Measurements from ENCODE around the gene MZT2A.
"Not testable (repeated sequence)": the region's sequence is repeated elsewhere in the genome, so short reads cannot be mapped to it uniquely, and the experiment has no call there.

MZT2A gene

DNA sequence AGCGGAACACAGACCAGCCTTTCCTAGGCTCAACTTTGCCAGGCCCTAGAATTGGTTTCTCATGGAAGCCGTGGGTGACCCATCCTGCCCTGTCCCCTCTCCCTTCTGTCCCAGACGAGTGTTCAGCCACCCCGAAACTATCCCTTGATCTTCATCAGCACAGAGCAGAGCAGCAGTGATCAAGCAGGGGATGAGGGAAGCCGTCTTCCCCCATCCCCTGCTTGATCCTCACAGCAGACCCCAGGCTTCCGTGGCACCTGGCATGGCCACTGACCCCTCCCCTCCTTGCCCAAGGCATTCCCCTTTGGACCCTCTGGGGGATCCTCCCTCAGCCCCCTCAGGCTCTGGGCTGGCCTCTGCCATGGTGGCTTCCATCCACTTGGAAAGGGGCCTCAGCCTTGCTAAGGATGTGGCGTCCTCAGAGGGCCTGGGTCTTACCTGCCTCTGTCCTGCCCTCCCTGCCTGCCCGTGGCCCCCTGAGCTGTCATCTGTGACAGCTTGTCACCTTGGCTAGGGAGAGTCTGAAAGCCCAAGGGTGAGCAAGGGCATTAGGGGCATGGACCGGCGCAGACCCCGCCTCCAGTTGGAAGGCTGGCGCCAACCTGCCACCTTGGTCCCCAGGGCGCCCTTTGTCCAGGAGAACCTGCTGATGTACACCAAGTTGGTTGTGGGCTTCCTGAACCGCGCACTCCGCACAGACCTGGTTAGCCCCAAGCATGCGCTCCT, 25.1 kb upstream of the MZT2A start:
- Histone ChIP-seq H3K27ac (no peak overlapping the region), H3K27me3 (no peaks in the 10 kb centered on the region), H3K4me3 (no peak overlapping the region), H3K36me3 (peaks cover 29 to 57% (median 34%) of the 10 kb centered on the region in 11 experiments), H3K4me2 (no peak overlapping the region), H4K20me1 (peaks cover 0 to 59% (median 45%) of the 10 kb centered on the region in 11 experiments; a peak in 20 of 22 replicates), H3K9me3 (replicated peaks in 1 of 11) (no peaks in the 10 kb centered on the region), H3K4me1 (peaks cover 21 to 45% (median 32%) of the 10 kb centered on the region in 10 experiments), H3K9ac (no peak overlapping the region)
- TF ChIP-seq Cebpa-rat (IDR thresholded peaks at IDR 0.05), result no peak

DNA sequence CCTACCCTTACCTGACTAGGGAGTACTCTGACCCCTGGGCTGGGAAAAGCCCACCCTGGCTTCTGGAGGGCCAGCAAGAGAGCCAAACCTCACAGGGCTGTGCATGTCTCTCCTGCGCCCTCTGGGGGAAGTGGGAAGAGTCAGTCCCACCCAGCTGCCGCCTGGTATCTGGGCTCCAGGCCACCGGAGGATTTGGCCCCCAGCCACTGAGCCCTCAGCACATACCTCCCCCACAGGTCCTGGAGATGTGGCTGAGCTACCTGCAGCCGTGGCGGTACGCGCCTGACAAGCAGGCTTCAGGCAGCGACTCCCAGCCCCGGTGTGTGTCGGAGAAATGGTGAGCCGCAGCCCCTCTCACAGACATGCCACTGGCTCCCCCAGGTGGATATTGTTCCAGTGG, 24.4 kb upstream of the MZT2A start:
- not testable (repeated sequence) for H3K4me3 ChIP-seq; H3K9ac ChIP-seq; H3K9me3 ChIP-seq (replicated peaks in 1 of 11); H3K4me2 ChIP-seq; H3K27ac ChIP-seq; H3K27me3 ChIP-seq
- Histone ChIP-seq H3K4me1 (peaks cover 21 to 50% (median 34%) of the 10 kb centered on the region in 10 experiments), H4K20me1 (peaks cover 0 to 60% (median 51%) of the 10 kb centered on the region in 11 experiments; a peak in 20 of 22 replicates), H3K36me3 (peaks cover 29 to 53% (median 34%) of the 10 kb centered on the region in 11 experiments)

DNA sequence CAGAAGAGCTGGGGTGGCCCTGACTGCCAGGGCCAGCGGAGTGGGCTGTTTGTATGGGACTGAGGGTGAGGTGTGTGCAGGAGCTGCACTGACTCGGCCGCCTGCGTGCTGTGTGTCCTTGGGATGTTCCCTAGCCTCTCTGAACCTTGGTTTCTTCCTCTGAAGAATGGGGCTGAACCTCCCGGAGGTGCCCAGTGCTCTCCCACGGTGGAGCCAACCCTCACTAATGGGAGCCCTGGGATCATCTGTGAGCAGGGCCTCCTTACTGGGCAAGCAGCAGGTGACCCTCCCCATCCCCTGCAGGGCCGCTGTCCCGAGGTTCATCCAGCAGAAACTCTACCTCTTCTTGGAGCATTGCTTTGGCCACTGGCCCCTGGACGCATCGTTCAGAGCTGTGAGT, 23.8 kb upstream of the MZT2A start:
- Histone ChIP-seq H3K27ac (no peak overlapping the region), H3K9me3 (replicated peaks in 1 of 11) (no peaks in the 10 kb centered on the region), H3K4me1 (peaks cover 21 to 53% (median 35%) of the 10 kb centered on the region in 10 experiments), H3K9ac (no peak overlapping the region), H3K4me3 (no peak overlapping the region), H3K27me3 (no peaks in the 10 kb centered on the region), H3K36me3 (peaks cover 29 to 54% (median 33%) of the 10 kb centered on the region in 11 experiments), H4K20me1 (peaks cover 0 to 63% (median 53%) of the 10 kb centered on the region in 11 experiments; a peak in 20 of 22 replicates), H3K4me2 (peak overlapping the region in 5 of 11 experiments; percentile 30 to 91 (median 53); a peak in 8 of 22 replicates)
- TF ChIP-seq Cebpa-rat (IDR thresholded peaks at IDR 0.05), result no peak

GRCh38 chr2:131515235-131515634, 23.0 kb upstream of the MZT2A start:
- H3K4me3 ChIP-seq; H3K27me3 ChIP-seq; H3K9ac ChIP-seq; H3K9me3 ChIP-seq (replicated peaks in 1 of 11): not testable (repeated sequence)
- peak overlapping the region in 8 of 11 experiments; percentile 79 to 91 (median 86); a peak in 14 of 22 replicates for H3K4me2 ChIP-seq
- peaks cover 22 to 47% (median 28%) of the 10 kb centered on the region in 11 experiments for H3K36me3 ChIP-seq
- H4K20me1 ChIP-seq, result peaks cover 0 to 70% (median 54%) of the 10 kb centered on the region in 11 experiments; a peak in 20 of 22 replicates
- H3K4me1 ChIP-seq, result peaks cover 21 to 55% (median 36%) of the 10 kb centered on the region in 10 experiments
- H3K27ac ChIP-seq, result 0 out of 22 replicates have a peak overlapping the region, but pooled peaks of 2 of the 11 experiments have one; percentile 21 to 22

- H3K9me3 ChIP-seq (replicated peaks in 1 of 11); H3K27me3 ChIP-seq; H3K4me3 ChIP-seq: not testable (repeated sequence)
- Histone ChIP-seq H4K20me1 (peaks cover 0 to 71% (median 54%) of the 10 kb centered on the region in 11 experiments; a peak in 20 of 22 replicates), H3K36me3 (peaks cover 22 to 47% (median 24%) of the 10 kb centered on the region in 11 experiments), H3K27ac (peak overlapping the region in 9 of 11 experiments; percentile 8 to 61 (median 27); a peak in 8 of 22 replicates), H3K4me1 (peaks cover 21 to 59% (median 38%) of the 10 kb centered on the region in 10 experiments), H3K4me2 (peak overlapping the region; percentile 67 to 91 (median 86)), H3K9ac (peak overlapping the region in 6 of 11 experiments; percentile 28 to 61 (median 57); a peak in 5 of 22 replicates)
These were observed 22.4 kb upstream of the MZT2A start for GRCh38 chr2:131514408-131515166.

DNA sequence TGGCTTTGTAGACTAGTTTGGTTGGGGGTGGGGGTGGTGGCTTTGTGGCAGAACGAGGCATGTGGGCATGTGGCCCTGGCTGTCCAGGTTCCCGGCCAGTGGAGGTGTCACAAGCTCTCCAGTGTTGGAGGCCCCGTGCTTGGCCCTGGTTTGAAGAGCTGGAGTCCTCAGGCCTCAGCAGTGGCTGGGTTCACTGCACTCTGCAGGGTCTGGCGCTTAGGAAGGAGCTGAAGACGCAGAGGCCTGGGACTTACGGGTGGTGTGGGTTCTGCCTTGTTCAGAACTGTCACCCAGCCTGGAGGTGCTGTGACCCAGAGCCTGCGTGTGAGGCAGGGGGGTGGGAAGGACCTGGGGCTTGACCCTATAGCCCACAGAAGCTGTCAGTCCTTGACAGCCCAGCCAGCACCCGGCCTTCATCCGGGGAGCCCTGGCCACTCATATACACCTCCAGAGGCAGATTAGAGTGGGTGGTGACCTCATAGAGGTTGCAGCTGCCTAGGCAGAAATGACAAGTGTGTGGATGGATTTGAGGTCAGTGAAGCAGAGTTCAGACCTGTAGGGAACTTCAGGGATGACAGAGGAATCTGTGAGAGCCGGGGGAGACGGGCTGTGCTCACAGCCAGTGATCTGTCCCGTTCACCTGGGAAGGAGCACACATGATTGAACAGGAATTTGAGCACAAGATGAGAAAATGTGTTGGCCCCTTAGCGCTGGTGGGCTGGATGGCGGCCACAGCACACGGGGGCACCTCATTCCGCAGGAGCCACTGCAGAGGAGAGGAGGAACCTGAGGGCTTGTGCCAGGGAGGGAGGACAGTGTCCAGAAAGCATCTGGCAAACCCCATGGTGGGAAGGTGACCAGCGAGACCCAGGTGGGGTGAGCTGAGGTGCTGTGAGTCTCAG, 20.0 kb upstream of the MZT2A start:
- not testable (repeated sequence) for H3K9ac ChIP-seq; H3K27me3 ChIP-seq; H3K4me3 ChIP-seq; H3K27ac ChIP-seq; H3K9me3 ChIP-seq (replicated peaks in 1 of 11)
- peaks cover 0 to 67% (median 52%) of the 10 kb centered on the region in 11 experiments; a peak in 20 of 22 replicates for H4K20me1 ChIP-seq
- H3K36me3 ChIP-seq, result peaks cover 18 to 45% (median 26%) of the 10 kb centered on the region in 11 experiments
- H3K4me2 ChIP-seq, result peak overlapping the region in 7 of 11 experiments; percentile 67 to 91 (median 81); a peak in 7 of 22 replicates
- peaks cover 21 to 61% (median 38%) of the 10 kb centered on the region in 10 experiments for H3K4me1 ChIP-seq

- not testable (repeated sequence) for H3K27me3 ChIP-seq; H3K27ac ChIP-seq; H3K9ac ChIP-seq; H3K9me3 ChIP-seq (replicated peaks in 1 of 11); H3K4me3 ChIP-seq
- Histone ChIP-seq H3K4me1 (peaks cover 21 to 59% (median 38%) of the 10 kb centered on the region in 10 experiments), H3K4me2 (peak overlapping the region in 1 of 11 experiments; percentile 25; a peak in 1 of 22 replicates), H4K20me1 (peaks cover 0 to 60% (median 46%) of the 10 kb centered on the region in 11 experiments; a peak in 20 of 22 replicates), H3K36me3 (peaks cover 10 to 44% (median 23%) of the 10 kb centered on the region in 11 experiments; a peak in 21 of 22 replicates)
These were observed 19.2 kb upstream of the MZT2A start for GRCh38 chr2:131511291-131511968.

DNA sequence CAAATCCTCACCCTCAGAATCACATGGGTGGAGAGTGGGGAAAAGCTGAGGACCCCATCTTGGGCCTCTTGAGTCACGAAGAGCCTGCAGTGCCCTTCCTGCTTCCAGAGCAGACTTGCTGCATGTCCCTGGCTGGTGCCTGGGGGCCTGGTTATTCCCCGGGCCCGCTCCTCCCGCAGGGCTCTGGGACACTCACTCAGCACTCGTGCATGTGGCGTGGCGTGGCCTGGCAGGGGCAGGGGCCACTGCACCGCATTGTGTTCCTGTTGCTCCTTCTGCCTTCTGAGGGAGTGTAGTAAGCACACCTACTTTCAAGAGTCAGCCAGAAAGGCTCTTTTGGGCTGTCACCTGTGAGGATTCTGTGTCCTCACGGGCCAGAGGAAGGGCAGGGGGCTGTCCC, 17.4 kb upstream of the MZT2A start:
- H3K4me3 ChIP-seq, result no peak overlapping the region
- H4K20me1 ChIP-seq, result peaks cover 0 to 41% (median 30%) of the 10 kb centered on the region in 11 experiments; a peak in 20 of 22 replicates
- no peak overlapping the region for H3K9ac ChIP-seq
- peaks cover 14 to 41% (median 24%) of the 10 kb centered on the region in 10 experiments for H3K4me1 ChIP-seq
- H3K36me3 ChIP-seq, result peaks cover 22 to 59% (median 37%) of the 10 kb centered on the region in 11 experiments; a peak in 21 of 22 replicates
- no peak for TF ChIP-seq Cebpa-rat (IDR thresholded peaks at IDR 0.05)
- no peak overlapping the region for H3K4me2 ChIP-seq
- no peaks in the 10 kb centered on the region for H3K27me3 ChIP-seq
- no peaks in the 10 kb centered on the region for H3K9me3 ChIP-seq (replicated peaks in 1 of 11)
- H3K27ac ChIP-seq, result no peak overlapping the region

- not testable (repeated sequence) for H3K4me3 ChIP-seq; H3K9ac ChIP-seq; H4K20me1 ChIP-seq; H3K4me2 ChIP-seq; H3K27ac ChIP-seq; H3K9me3 ChIP-seq (replicated peaks in 1 of 11); H3K4me1 ChIP-seq; H3K27me3 ChIP-seq
- peaks cover 53 to 87% (median 71%) of the 10 kb centered on the region in 11 experiments for H3K36me3 ChIP-seq
These were observed 12.0 kb upstream of the MZT2A start for GRCh38 chr2:131504082-131504750.

- not testable (repeated sequence) for H3K4me2 ChIP-seq; H3K9me3 ChIP-seq (replicated peaks in 1 of 11); H3K4me1 ChIP-seq; H3K27ac ChIP-seq; H3K4me3 ChIP-seq; H3K9ac ChIP-seq; H3K27me3 ChIP-seq
- peaks cover 52 to 89% (median 67%) of the 10 kb centered on the region in 11 experiments for H3K36me3 ChIP-seq
- peaks cover 0 to 16% (median 0%) of the 10 kb centered on the region in 11 experiments; a peak in 6 of 22 replicates for H4K20me1 ChIP-seq
These were observed 11.4 kb upstream of the MZT2A start for GRCh38 chr2:131503587-131503986.

DNA sequence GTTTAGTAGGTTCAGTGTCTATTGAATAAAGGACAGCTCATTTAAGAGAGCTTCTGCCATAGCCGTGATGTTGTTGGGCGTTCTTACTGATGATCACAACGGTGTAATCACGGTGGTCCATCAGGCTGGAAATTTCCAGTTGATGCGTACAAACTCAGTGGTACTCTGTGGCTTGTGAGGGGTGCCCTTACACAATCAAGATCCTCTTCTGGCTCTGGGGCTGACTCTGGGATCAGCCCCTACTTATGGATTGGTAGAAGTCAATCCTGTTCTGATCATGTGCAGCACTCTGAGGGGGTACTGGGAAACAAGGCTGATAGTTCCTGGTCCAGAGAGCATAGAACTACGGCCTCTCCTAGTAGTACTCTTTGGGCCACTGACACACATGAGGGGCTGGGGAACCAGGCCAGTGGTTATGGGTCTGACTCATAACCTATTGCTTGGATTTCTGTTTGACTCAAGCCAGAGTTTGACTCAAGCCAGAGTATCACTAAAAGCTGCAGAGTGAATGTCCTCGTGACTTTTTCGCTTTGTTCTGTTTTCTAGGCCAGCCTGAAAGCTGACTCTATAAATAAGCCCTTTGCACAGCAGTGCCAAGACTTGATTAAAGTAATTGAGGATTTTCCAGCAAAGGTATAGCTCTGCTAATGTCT, 6.2 kb upstream of the MZT2A start:
- H3K27me3 ChIP-seq; H3K27ac ChIP-seq; H3K9me3 ChIP-seq (replicated peaks in 1 of 11); H3K4me2 ChIP-seq; H3K9ac ChIP-seq; H3K4me3 ChIP-seq: not testable (repeated sequence)
- Histone ChIP-seq H3K36me3 (peaks cover 27 to 72% (median 50%) of the 10 kb centered on the region in 11 experiments), H4K20me1 (peaks cover 12 to 67% (median 37%) of the 10 kb centered on the region in 11 experiments; a peak in 20 of 22 replicates), H3K4me1 (peaks cover 13 to 25% (median 18%) of the 10 kb centered on the region in 10 experiments)

Measured in BLaER1 treated with 17β-estradiol and CSF1 and Interleukin-3, amounts not matched to agents 10 nM and 100 nM (cell line).